Stimulated activated CD4-positive, alpha-beta T cell treated with anti-CD3 and anti-CD28 coated beads, Interleukin-4, amount 100 ng/mL, for 24 hours (primary cell): ENCODE measurements around the gene OR10V1.

Experiments used
- DNase-seq: peaks from one replicate; pipeline ENCODE4 v3.0.0-alpha.2; 2020

The OR10V1 gene, protein sequence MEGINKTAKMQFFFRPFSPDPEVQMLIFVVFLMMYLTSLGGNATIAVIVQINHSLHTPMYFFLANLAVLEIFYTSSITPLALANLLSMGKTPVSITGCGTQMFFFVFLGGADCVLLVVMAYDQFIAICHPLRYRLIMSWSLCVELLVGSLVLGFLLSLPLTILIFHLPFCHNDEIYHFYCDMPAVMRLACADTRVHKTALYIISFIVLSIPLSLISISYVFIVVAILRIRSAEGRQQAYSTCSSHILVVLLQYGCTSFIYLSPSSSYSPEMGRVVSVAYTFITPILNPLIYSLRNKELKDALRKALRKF

DNA sequence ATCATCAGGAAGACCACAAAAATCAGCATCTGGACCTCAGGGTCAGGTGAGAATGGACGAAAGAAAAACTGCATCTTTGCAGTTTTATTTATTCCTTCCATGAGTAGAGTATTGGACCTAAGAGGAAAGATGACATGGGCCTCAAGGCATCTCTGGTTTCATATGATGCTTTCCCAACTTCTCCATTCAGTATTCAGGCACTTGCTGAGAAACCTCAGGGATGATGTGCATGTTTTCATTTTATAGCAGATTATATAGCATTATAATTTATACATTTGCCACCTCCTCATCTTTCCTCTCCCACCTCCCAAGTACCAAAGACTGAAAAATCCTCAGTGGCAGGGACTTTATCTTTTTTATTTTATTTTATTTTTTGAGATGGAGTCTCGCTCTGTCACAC, at the start of gene OR10V1:
OR10V1 (minus strand) TSS at position 101 of the 400 bp plus-strand sequence; CDS start at position 101, 0 bp downstream.
- DNase-seq: no peak

DNA sequence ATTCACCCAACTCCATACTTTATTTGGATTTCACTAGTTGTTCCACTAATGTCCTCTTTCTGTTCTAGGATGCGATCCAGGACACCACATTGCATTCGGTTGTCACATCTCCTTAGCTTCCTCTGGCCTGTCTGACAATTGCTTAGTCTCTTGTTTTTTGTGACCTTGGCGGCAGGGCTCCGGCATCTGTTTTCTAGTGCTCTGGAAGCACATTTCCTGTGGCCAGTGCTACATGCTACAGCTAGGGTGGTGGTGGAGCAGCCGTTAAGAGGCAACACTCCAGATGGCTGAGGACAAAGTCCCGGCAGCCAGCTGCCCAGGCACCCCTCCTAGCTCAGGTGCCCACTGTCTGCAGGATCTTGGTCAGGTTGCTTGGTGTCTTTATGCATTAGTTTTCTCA, 48.3 kb upstream of the OR10V1 start:
- DNase-seq: no peak

DNA sequence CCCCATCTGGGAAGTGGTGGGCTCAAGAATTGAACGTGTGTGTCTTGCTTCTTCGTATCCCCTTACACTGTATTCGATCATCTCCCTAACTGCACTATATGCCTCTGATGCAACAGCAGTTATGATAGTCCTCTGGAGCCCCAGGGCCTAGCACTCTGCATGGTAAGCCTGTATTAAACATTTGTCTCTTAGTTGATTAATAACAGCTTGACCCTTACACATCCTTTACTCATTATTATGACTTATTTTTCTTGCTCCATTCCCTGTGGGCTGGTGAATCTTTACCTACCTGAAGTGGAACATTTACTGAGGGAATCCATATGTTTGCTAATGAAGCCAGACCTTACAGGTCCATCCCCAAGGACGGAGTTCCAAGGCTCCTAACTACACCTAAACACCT, 47.1 kb upstream of the OR10V1 start:
- no peak for DNase-seq

DNA sequence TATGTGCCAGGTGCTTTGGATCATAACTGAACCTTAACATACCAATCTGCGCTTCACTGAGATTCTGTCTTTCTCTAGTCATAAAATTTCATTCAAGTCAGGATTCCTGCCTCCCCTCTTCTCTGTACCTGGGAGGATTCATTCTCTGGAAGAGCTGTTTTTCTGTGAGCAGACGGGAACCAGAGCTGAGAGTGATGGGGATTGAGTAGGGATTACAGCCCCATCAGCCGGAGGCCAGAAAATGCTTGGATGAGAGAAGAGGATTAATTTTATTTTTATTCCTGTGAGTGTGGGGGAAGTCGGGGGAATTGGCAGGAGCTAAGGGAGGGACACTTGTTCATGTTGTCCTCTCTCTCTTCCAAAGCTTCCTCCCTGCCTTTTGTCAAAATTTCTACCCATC, 46.3 kb upstream of the OR10V1 start:
- no peak for DNase-seq

DNA sequence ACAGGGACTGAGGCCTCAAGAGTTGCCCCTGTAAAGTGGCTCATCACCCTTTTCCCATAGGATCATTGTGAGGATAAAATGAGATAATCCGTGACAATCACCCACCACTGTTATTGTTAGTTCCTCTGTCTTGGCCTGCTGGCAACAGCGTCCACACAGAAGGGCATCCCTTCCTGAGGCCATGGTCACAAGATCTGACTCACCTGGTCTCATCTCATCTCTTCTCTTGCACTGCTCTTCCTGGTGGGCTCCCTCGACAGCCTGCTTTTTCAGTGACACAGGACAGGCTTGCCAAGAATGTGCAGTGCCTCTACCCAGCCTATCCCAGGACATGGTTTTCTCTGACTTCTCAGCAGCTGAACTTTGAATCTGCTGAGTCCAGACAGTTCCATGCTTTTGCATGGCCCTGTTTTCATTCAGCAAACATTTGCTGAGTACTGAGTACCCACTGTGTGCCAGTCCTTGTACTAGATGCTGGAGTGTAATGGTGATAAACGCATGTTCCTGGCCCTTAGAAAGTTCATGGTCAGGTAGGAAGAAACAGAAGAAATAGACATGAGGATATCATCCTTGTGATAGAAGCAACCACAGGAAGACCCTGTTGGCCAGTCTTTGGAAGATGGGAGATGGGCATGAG, 44.9 kb upstream of the OR10V1 start:
- DNase-seq: no peak

DNA sequence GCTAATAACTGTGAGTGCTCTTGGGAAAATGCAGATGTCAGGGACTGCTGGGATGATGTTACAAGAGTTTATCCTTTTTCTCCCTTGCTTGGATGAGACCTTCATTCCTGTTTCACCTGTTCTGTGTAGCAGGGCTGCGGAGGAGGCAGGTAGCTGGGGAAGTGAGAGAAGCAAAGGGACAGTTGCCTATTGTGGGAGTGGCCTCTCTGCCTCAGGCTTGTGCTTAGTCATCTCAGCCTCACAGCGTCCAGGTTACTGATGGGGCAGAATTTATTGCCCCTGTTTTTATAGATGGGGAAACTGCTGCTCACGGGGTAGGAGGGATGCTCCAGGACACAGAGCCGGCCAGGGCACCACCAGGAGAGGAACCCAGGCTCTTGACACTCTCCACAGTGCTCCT, 43.2 kb upstream of the OR10V1 start:
- DNase-seq: no peak

DNA sequence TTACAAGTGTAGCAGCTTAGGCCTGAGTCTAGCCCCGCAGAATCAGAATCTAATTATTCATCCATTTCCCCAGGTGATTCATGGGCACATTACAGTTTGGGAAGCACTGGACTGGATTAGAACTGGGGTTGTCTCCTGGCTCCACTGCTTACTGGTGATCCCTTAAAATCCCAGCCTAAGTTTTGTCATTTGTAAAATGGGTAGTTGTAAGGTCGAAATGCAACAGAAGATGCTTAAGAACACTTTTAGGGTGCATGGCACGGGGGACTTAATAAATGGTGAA, 42.9 kb upstream of the OR10V1 start:
- DNase-seq: no peak

DNA sequence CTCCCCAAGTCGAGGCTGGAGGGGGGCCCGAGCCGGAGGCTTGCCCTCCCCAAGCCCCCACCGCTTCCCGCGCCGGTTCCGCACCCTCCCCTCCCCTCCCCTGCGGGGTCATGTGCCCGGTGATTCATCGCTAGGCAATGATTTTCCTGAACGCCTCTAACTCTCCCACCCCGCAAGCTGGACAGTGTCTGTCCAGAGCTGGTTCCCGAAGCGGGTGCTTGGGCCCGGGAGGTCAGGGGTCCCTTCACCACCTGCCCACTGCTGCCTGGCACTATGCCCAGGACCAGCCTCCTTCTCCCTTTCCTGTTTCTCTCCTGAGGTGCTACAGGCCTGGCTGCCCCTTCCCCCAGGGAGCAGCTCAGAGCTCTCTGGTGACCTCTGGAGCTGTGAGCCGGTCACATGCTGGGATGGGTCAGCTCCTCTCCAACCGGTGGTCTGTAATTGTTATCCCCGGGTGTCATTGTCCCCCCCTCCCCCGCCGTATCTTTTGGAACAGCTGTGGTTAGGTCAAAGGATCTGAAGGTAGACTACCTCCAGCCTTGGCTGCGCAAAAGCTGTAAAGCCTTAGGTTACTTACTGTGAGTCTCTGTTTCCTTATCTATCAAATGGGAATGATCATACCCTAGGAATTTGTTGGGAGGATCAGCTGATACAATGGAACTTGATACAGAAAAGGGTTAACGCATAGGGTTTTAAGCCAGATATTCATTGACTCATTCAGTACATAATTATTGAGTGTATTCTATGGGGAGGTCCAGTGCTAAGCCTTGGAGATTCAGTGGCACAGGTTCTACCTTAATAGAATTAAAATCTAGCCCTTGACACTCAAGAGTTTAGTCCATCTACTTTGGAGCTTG, 42.3 kb upstream of the OR10V1 start:
- peak; percentile 28 for DNase-seq

DNA sequence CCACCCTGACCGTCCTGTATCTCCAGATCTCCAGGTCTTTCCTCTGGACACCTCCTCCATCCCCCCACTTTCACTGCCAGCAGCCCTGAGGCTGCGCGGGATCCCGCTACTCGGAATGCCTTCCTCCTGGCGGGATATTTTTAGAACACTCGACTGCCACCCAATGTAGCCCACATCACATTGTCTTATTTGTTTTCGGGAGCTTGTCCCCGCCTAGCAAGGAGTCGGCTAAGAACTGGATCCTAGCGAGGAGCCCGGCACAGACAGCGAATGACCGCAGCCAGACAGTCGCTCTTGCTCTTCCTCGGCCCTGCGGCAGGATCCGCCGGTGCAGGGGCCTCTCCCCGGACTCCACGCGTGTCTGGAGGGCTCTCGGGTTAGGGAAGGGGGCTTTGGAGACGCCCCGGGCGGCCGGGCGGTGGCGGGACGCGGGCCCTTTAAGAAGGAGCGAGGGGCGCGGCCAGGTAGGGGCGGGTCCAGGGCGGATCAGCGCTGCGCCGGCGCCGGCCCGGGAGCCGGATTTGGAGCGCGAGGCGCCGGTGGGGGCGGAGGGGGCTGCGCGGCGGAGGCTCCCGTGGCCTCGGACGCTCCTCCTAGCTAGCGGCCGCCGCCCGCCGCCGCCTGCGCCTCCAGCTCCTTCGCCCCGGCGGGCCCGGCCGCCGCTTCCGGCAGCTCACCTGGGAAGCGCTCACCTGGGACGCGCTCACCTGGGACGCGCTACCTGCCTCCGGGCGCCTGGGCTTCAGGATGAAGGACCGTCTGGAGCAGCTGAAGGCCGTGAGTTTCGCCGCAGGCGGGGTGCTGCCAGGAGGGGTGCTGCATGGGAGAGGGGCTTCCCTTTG, 41.4 kb upstream of the OR10V1 start, which contains the start of gene STX3:
STX3 (plus strand) TSS at position 518 of the 842 bp plus-strand sequence; CDS start at position 748, 230 bp downstream.
- DNase-seq: peak; percentile 65

DNA sequence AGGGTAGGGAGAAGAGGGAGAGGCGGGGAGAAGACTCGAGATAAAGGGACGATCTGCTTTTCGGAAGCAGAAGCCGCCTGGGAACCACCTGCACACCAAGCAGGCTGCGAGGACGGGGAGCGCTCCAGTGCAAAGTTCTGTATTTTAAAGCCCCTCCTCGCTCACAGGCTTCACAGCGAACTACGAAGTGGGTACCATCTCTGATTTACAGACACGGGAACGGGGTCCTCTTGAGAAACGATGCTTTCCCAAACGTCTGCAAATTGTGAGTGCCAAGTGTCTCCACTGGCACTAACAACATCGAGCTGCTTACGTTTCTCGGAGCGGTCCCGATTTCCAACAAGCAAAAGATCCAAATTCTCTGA, 40.8 kb upstream of the OR10V1 start:
- DNase-seq: peak; percentile 15

DNA sequence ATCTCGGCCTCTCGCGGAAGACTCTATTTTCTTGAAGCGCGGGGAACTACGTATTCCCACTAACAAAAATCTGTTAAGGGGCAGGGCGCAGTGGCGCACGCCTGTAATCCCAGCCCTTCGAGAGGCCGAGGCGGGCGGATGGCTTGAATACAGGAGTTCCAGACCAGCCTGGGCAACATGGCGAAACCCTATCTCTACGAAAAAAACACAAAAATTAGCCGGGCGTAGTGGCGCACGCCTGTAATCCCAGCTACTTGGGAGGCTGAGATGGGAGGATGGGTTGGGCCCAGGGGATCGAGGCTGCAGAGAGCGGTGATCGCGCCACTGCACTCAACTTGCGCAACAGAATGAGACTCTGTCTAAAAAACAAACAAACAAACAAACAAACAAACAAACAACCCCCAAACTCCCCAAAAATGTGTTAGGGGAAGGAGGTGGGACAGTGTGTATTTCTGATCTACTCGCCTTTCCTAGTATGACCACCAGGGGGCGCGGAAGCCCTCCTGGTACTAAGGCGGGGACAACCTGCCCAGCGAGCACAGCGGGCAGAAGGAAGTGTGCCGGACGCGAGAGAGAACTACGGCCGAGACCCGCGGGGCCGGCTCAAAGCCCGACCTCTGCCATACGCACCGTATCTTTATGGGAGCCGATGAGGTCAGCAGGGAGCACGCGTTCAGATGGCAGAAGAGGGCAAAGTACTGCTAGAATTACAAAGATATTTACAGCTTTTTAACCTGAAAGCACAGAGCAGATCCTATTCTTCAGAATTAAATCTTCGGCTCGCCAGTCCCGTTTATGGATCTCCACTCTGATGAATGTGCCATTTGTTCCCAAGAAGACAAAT, 40.2 kb upstream of the OR10V1 start:
- peak; percentile 85 for DNase-seq

DNA sequence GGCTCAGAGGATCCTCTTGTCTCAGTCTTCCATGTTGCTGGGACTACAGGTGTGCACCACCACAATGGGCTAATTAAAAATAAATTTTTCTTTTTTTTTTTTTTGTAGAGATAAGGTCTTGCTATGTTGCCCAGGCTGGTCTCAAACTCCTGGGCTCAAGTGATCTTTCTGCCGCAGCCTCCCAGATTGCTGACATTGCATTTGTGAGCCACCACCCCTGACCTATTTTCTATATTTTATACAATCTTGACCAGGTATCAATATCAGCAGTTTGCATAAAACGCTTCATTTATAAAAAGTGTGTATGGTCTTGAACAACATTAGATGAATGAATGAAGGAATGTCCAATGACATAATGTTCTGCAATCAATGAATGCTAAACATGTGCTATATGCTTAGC, 32.5 kb upstream of the OR10V1 start:
- DNase-seq: no peak

DNA sequence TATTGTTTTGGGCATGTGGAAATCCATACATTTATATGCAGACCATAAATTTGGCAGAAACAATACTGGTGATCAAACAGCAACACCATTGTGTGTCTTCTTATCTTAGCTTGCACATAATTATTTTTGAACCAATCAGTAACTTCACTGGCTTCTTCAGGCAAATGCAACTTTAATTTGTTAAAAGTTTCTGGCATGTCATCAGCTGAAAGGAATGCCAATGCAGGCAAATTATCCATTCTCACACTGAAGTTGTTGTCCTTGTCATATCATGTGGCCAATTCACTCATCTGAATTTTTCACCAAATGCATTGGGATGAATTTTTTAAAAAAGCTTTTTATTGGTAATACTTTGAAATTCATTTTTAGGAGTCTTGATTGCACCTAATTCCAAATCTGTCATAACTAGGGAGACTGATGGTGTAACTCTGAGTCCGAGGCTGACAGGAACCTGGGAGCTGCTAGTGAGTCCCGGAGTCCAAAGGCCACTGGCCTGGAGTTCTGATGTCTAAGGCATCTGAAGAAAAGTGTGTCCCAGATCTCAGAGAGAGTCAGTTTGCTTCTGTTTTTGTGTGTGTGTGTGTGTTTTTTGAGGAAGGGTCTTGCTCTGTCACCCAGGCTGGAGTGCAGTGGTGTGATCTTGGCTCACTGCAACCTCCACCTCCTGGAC, 17.4 kb upstream of the OR10V1 start:
- no peak for DNase-seq

DNA sequence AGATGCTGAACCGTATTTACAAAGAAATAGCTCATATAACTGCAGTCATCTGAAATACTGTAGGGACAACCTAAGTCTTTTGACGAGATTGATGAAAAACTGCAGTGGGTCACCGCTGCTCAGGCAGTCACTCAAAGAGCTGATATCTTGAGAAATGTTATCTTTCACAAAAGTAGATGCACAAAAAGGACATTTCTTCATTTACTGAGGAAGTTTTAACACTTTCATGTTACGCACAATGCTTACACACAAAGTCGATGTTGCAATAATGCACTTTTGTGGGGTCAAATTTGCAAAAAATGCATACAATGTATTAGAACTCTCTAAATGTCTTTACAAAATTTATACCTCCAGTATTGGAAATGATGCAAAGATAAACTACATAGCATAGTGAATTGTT, 16.2 kb upstream of the OR10V1 start:
- no peak for DNase-seq

DNA sequence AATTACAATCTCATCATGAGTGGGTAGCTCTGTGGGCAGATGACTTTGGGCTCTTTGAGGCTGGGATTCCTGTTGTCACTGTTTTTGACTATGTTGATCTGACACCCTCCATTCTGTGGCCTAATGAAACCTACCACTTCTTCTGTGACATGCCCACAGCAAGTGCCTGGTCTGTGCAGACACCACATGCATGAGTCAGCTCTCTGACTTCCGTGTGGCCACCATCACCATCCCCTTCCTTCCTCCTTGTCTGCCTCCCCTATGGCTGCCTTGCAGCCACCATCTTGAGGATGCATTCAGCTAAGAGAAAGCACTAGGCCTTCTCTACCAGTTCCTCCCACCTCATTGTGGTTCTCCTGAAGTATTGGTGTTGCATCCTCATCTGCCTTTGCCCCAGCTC, 15.3 kb upstream of the OR10V1 start:
- no peak for DNase-seq

DNA sequence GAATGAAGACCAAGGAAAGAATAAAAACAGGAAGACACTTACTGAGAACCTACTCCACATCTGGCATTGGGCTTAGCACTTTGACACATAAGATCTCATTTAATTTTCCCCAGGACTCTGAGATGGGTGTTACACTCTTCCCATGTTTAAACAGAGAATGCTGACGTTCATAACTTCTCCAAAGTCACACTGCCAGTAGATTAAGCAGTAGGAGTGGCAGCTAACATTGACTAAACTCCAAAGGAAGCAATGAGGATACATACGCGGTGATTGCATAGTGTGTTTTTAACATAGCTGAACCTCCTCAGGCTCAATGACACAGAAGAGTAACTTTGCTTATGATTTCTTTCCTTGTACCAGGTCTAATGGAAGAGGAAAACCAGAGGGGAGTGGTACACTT, 14.5 kb upstream of the OR10V1 start:
- DNase-seq: no peak

DNA sequence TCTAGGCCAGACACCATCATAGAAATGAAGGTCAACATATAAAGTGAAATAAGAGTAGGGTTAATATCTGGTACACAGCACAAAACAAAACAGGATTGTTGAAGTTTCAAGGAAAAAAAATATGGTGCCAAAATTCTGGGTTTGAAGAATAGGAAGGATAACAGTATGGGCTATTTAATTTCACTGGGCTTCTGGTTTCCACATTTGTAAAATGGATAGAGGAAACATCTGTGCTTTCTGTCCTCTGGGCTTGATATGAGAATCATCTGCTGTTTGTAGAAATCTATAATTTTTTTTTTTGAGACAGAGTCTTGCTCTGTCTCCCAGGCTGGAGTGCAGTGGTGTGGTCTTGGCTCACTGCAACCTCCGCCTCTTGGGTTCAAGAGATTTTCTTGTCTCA, 13.8 kb upstream of the OR10V1 start:
- no peak for DNase-seq

DNA sequence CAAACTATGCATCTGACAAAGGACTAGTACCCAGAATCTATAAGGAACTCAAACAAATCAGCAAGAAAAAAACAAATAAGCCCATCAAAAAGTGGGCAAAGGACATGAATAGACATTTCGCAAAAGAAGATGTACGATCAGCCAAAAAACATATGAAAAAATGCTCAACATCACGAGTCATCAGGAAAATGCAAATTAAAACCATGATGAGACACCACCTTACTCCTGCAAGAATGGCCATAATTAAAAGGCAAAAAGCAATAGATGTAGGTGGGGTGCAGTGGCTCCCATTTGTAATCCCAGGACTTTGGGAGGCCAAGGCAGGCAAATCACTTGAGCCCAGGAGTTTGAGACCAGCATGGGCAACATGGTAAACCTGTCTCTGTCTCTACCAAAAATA, 10.4 kb upstream of the OR10V1 start:
- no peak for DNase-seq

DNA sequence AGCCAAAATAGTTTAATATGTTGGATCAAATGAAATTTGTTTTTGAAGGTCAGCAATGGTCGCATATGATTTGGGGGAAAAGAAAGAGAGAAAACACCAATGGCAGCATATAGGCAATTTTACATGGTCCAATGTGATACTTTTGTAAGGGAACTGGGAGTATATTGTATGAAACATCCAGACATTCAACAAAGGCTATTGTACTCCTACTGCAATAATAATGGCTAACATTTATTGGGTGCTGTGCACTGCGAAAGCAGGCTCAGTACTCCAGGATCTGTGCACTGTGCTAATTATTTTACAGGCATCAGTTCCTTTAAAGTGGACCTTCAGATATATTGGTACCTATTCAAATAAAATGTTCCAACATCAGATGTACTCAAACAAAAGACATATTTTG, 5.9 kb upstream of the OR10V1 start:
- DNase-seq: no peak

DNA sequence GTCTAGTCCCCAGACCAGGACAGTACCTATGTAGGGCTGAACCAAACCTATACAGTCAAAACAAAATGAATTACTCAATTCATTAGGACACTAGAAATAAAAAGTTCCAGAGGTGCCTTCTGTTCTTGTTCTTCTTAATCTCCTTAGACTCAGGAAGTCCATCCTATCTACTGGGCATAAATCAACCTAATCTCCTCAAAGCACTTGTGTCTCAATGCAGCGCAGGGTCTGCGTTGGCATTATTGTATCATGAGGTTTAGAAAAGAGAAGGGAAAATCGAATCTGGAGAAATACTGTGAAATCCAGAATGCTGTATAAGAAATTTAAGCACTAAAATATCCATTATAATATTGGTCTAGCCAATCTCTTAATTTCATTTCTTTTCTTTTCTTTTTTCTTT, 2.4 kb upstream of the OR10V1 start:
- no peak for DNase-seq

DNA sequence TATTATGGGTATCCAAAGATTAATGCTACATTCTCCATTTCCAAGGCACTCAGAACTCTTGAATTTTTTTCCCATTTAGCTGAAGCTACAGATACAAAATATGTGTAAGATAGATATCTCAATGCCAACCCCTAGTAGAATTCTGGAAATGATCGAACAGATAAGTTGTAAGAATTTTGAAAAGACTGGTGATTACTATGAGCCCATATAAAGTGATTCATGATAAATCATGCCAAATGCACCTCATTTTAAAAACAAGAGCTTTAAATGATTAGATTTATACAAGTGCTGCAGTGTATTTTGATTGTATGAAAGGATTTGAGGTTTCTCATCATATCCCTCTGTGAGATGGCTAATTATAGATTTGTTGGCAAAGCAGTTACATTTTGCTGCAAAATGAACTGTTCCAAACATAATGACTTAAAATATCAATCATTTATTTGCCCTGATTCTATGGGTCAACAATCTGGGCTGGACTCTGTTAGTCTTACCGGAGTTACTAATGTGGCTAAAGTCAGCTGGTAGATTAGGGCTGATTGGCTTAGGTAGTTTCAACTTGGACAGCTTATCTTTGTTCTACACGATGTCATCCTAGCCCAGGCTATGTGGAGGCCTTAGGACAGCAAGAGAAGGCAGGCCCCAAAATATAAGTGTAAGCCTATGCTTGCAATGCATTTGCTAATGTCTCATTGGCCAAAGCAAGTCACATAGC, 3.4 kb downstream of the OR10V1 start:
- no peak for DNase-seq
